ENCODE results near the gene MEGF9. TPM values are rescaled to one million over a fixed set of nuclear protein-coding genes. Genes with fewer than 3 reads are reported as not detected.

Gene MEGF9
- polyA plus RNA-seq (2012; rRNA removed): 1.8 and 2.2 TPM in 2 replicates
- polyA plus RNA-seq (2012; cell fraction: cytosol; rRNA removed): 3.1 and 3.3 TPM in 2 replicates
- polyA plus RNA-seq (2012; cell fraction: nucleus; rRNA removed): 1.00 and 1.5 TPM in 2 replicates

GRCh38 chr9:120714088-120714845 lies at the start of gene MEGF9:
MEGF9 (minus strand) TSS chr9:120714470; CDS start chr9:120714358, 112 bp downstream.
- ChIA-PET CTCF (interaction anchor here (1.3 to 1.4 kb wide), 4 partner anchors 10 to 52 kb away, joined by 3 to 8 read pairs (median 4); no protein-coding TSS in a partner anchor), POLR2A (interaction anchor here (0.6 to 2.0 kb wide), 5 partner anchors 17 to 143 kb away, joined by 3 to 15 read pairs (median 7); partner anchors contain the start of gene FBXW2)
- Histone ChIP-seq H3K9ac (peak within 1 kb of the TSS; percentile 87), H3K4me2 (peak within 1 kb of the TSS; percentile 96), H3K4me3 (ENCODE audit: low read depth in 2 of 2, low read length in 1 of 2) (peak within 1 kb of the TSS; percentile 78 to 84), H2AFZ (ENCODE audit: low read depth) (peak within 1 kb of the TSS; percentile 99), H3F3A (replicated peaks; ENCODE audit: insufficient read depth) (peaks cover 21% of the 10 kb centered on the region), H3K9me3 (no peaks in the 10 kb centered on the region), H3K79me2 (ENCODE audit: insufficient read depth) (peaks cover 31% of the 10 kb centered on the region), H3K9me2 (no peaks in the 10 kb centered on the region), H3K27ac (ENCODE audit: low read depth in 2 of 2, low read length in 1 of 2) (peak within 1 kb of the TSS; percentile 47 to 86), H4K20me1 (ENCODE audit: insufficient read depth) (no peaks in the 10 kb centered on the region), H3K27me3 (ENCODE audit: insufficient read depth) (no peaks in the 10 kb centered on the region), H3K4me1 (ENCODE audit: control insufficient read depth in 1 of 2, insufficient read depth in 2 of 2, low read depth in 1 of 2, low read length in 1 of 2) (peaks cover 11 to 13% of the 10 kb centered on the region in 2 experiments; a peak in 3 of 4 replicates), H3K36me3 (replicated peaks in 1 of 2; ENCODE audit: control insufficient read depth in 1 of 2, insufficient read depth in 2 of 2, low read length in 1 of 2) (no peaks in the 10 kb centered on the region)
- DNase-seq: peak; percentile 99
- peak; percentile 40; the same call in 1 of the 2 replicates for TF ChIP-seq MAX (IDR thresholded peaks at IDR 0.05; ENCODE audit: low read depth)
- TF ChIP-seq USF2 (IDR thresholded peaks at IDR 0.05; ENCODE audit: borderline replicate concordance, low read depth, low read length): peak; percentile 92
- TF ChIP-seq TEAD4 (IDR thresholded peaks at IDR 0.05; ENCODE audit: borderline replicate concordance, insufficient read depth): no peak
- peak; percentile 46; the same call in 1 of the 2 replicates for TF ChIP-seq SIN3A (IDR thresholded peaks at IDR 0.05; ENCODE audit: borderline replicate concordance, low read depth, low read length)
- TF ChIP-seq USF1 (IDR thresholded peaks at IDR 0.05; ENCODE audit: borderline replicate concordance, low read depth): peak; percentile 98
- TF ChIP-seq FOXJ3 (CRISPR knock-in tag; IDR thresholded peaks at IDR 0.05): no peak
- no peak for TF ChIP-seq EP300 (IDR thresholded peaks at IDR 0.05; ENCODE audit: borderline replicate concordance in 1 of 2, low read depth in 1 of 2, low read length in 1 of 2)
- no peak for TF ChIP-seq GABPA (IDR thresholded peaks at IDR 0.05; ENCODE audit: low read depth)
- no peak for TF ChIP-seq FOXM1 (IDR thresholded peaks at IDR 0.05; ENCODE audit: low read depth)
- peak; percentile 99 for TF ChIP-seq PBX3 (IDR thresholded peaks at IDR 0.05)
- TF ChIP-seq POLR2AphosphoS5 (IDR thresholded peaks at IDR 0.05; ENCODE audit: low read depth, low read length): peak; percentile 77
- TF ChIP-seq RFX5 (IDR thresholded peaks at IDR 0.05; ENCODE audit: low read length): 0 out of 2 replicates have a peak, but pooled peaks have one; percentile 38
- peak; percentile 79 for TF ChIP-seq IRF3 (IDR thresholded peaks at IDR 0.05; ENCODE audit: low read depth, low read length)
- no peak for TF ChIP-seq YY1 (IDR thresholded peaks at IDR 0.05; ENCODE audit: low read depth)
- TF ChIP-seq TAF1 (IDR thresholded peaks at IDR 0.05; ENCODE audit: borderline replicate concordance, low read depth, low read length): peak; percentile 60
- peak; percentile 77 for TF ChIP-seq MXI1 (IDR thresholded peaks at IDR 0.05; ENCODE audit: low read depth, low read length)
- TF ChIP-seq CHD2 (IDR thresholded peaks at IDR 0.05; ENCODE audit: low read length, partially characterized antibody): peak; percentile 80
- WGBS (ENCODE audit: low lambda C conversion rate): 3% methylated on average over 5 of the region's 102 CpGs

Measured in SK-N-SH (cell line).